Posterior vena cava (tissue), 2 donors: Measurements from ENCODE around the gene RNF40. TPM values are rescaled to one million over a fixed set of nuclear protein-coding genes. Genes with fewer than 3 reads are reported as not detected.

Experiments used
- DNase-seq: peaks from one replicate; pipeline ENCODE4 v3.0.0-alpha.2; 2020; ENCODE audit warnings: low spot score
- intact Hi-C, 2 donors: fragments of 100-400 bp; cut with DNase I; formaldehyde crosslinking; loops; one replicate each; pipeline versions ENCODE4 v1.14.1 to v1.14.2; 2022 to 2023
- total RNA-seq, 2 donors: library from RNA; stranded (reverse); fragmentation: NEBNext Ultra II Directional; extraction: Animal tissue kit (Norgen Biotek cat#: 25700); gene quantifications; one replicate each; pipeline ENCODE4 v1.2.1, GENCODE V29; 2021
- donor health status: DM: yes; HTN: yes; CAD: no.
- donor health status: DM: yes; HTN: yes; CAD: no.

The RNF40 gene
- total RNA-seq, 2 donors from 2014 or later, result 60.9 to 66.5 TPM

DNA sequence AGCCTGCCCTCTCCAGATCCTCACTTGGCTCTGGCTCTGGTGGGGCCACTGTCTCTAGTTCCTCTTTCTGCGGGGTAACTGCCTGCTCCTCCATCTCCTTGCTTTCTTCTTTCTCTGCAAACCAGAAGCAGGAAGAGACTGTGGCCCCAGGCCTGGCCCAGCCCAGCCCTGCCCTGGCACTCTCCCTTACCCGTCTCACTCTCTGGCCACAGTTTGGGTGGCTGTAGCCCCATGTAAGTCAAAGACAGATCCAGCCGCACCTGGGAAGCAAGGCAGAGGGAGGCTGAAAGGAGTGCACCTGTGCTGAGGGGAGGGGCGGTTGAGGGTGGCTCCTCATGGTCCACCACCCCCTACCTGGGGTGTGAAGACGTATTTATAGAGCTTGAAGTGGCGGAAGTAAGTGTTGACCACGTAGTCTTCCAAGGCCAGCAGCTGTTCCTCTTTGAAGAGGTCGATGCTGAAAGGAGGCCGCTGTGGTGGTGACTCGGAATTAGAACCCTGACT lies 3.1 kb upstream of the RNF40 start:
- peak; percentile 73 for DNase-seq
- intact Hi-C loops, result no loop called here

DNA sequence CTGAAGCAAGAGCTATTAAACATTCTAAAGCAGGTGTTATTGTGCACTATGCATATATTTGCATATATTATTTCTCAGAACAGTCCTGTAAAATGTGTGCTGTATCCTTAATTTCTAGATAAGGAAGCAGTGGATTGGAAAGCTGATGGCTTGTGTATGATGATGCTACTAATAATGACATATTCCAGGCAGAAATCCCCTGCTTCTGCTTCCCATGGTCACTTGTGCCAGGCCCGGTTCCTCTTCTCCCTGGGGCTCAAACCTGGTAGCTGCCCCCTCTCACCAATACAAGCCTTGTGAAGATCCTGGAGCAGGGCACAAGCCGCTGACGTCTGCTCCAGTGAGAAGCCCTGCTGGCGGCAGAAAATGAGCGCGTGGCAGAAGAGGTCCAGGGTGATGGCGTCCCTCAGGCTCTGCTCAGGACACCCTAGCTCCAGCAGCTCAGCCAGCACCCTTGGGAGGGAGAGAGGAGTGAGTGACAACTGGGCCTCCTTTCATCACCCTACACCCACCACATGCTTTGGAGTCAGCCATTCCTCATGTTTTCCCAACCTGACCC lies 2.0 kb upstream of the RNF40 start:
- DNase-seq, result no peak

DNA sequence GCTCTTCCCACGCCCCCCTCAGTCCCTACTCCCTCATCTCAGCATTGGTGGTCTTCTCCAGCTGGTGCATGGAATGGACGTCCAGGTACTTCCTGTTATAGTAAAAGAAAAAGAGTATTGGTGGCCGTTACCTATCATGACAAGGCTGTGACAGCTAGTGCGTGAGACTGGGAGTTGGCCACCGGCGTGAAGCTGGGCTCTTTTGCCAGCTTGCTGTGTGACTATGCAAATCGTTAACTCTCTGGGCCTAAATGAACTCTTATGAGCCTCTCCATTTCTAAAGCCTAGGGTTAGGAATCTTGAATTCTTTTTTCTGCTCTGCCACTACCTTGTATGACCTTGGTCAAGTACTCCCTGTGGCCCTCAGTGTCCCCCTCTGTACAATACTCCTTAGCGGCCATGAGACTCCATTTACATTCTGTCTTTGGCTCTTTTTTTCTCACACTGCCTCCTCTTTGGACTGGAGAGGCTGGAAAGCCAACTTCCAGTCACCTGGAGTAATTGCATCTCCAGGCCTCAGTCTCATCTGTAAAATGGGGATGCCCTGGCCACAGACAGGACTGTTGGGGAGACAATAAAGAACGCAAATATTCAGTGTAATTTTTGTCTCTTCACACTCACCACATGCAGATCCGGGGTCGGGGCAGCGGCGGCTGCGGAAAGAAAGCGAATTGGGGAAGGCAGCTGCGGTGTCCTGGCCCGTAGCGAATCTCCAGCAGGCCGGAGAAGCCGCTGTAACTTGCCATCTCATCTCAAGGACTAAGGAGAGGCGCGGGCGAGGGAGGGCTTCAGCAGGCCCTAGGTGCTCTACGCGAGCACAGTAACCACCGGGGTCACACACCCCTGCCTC lies 1.3 kb upstream of the RNF40 start:
- DNase-seq, result peak; percentile 80
- intact Hi-C loops, result no loop called here

More for the DNA sequence above, 2.0 kb upstream of the RNF40 start:
- intact Hi-C loops, result no loop called here

DNA sequence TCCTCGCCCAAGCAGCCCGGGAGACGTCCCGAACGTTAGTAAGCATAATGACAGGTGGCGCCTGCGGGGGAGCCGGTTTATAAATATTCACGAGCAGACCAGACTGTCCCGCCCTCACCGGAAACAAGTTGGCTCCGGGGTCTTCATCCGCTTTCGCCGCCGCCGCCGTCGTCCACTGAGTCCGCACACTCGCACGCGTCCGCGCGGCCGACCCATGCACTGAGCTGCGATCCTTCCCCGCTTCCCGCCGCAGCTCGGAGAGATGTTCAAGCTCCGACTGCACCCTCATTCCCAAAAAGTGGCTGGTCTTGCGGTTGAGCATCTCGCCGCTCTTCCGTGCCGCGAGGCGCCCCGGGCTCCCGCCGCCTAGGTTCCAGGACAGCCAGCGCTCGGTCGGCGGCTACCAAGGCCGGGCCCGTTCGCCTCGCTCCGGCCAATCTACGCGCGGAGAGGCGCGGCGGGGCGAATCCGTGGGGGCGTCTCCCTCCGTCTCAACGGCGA lies 645 bp upstream of the RNF40 start:
- no peak for DNase-seq
- intact Hi-C loops, result no loop called here

DNA sequence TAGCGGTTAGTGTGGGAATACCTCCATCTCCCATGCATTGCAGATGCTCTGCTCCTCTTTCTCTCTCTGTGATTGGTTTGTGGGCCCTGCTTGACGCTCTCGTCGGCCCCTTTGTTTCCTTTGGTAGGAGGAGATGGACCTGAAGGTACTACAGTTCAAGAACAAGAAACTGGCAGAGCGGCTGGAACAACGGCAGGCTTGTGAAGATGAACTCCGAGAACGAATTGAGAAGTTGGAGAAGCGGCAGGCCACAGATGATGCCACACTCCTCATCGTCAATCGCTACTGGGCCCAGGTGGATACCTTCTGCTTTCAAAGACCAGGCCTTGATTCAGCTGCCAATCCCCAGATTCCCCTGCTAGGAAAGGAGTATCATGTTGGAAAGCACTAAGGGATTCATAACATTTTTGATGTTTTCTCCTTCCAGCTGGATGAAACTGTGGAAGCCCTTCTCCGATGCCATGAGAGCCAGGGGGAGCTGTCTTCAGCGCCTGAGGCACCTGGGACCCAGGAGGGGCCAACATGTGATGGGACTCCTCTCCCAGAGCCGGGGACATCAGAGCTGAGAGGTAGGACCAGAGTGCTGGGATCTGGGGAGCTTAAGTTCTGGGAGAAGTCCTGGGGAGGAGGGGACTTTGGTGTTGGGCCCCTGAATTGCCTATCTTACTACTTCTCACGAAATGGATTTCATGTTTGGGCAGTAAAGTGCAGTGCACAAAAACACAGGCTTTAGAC lies 1.0 kb downstream of the RNF40 start:
- intact Hi-C loops, result no loop called here
- DNase-seq, result no peak

DNA sequence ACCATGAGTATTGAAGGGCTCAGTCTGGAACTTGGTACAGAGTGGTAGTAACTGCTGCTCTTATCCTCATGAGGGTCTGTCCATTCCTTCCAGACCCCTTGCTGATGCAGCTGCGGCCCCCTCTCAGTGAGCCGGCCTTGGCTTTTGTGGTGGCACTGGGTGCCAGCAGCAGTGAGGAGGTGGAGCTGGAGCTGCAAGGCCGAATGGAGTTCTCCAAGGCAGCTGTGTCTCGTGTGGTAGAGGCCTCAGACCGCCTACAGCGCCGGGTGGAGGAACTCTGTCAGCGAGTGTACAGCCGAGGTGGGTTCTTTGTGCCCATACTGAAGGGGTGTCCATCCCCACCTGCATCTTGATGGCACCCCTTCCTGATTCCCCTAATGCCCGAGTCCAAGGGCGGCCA lies 2.0 kb downstream of the RNF40 start:
- no peak for DNase-seq
- intact Hi-C loops, result no loop called here

DNA sequence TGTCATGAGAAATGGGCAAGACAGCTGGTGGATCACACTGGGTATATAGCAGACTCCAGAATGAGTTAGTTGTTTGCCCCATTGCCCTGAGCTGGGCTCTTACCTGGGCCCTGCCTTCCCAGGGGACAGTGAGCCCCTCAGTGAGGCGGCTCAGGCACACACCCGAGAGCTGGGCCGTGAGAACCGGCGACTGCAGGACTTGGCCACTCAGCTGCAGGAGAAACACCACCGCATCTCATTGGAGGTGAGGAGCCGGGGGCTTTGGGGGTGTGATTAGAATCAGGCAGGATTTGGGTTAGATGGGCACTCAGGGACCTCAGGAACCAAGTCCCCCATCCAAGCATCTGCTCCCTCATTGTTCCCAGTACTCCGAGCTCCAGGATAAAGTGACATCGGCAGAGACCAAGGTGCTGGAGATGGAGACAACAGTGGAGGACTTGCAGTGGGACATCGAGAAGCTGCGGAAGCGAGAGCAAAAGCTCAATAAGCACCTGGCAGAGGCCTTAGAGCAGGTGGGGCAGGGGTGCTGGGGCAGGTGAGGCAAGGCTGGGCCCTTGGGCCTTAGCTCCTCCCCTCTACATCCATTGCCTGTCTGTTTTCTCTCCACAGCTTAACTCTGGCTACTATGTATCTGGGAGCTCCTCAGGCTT lies 2.8 kb downstream of the RNF40 start:
- DNase-seq, result no peak
- intact Hi-C loops, result no loop called here

DNA sequence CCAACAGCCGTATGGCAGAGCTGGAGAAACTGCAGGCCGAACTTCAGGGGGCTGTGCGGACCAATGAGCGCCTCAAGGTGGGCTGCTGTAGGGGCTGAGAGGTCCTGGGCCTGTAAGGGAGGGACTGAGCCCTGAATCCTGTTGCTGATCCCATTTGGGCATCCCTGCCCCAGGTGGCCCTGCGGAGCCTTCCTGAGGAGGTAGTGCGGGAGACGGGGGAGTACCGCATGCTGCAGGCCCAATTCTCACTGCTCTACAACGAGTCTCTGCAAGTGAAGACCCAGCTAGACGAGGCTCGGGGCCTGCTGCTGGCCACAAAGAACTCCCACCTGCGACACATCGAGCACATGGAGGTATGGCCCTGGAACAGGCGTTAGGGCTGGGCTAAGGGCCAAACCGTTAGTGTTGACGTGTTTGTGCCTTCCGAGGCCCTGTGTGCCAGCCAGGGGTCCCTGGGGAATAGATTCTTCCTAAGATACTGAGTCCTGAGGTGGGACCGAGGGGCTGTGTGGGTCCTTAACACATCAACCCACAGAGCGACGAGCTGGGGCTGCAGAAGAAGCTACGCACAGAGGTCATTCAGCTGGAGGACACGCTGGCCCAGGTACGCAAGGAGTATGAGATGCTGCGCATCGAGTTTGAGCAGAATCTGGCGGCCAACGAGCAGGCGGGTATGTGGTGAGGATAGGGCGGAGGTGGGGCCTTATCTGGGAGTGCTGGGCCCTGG lies 4.2 kb downstream of the RNF40 start:
- peak; percentile 58 for DNase-seq
- intact Hi-C loops, result no loop called here

DNA sequence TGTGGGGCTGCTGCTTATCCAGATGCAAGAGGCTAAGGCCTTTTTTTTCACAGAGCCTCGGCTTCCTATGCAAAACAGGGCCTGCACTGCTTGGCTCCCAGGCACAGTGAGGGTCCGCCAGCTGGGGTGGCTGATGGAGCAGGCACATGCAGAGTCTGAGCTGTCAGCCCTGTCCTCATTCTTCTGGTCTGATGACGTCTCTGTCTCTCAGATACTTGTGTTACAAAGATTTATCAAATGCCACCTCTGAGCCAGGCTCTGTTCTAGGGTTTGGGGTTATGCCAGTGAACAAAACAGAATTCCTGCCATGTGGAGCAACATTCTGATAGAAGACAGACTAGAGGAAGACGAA lies 4.8 kb downstream of the RNF40 start:
- no peak for DNase-seq
- intact Hi-C loops, result no loop called here

DNA sequence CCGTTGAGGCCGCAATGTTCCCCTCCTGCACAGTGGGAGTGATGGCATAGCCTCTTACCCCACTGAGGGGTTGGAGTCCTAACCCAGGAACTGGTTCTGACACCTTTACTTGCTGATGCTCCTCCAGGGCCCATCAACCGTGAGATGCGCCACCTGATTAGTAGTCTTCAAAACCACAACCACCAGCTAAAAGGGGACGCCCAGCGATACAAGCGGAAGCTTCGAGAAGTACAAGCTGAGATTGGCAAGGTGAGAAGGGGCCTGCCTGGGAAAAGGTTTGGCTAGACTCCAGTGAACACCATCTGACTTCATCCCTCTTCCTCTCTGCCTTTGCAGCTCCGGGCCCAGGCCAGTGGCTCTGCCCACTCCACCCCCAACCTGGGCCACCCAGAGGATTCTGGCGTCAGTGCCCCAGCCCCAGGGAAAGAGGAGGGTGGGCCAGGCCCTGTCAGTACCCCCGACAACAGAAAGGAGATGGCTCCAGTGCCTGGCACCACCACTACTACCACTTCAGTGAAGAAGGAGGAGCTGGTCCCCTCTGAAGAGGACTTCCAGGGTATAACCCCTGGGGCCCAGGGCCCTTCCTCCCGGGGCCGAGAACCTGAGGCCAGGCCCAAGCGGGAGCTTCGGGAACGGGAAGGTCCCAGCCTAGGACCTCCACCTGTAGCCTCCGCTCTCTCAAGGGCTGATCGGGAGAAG lies 5.8 kb downstream of the RNF40 start:
- intact Hi-C loops, result no loop called here
- DNase-seq, result no peak

DNA sequence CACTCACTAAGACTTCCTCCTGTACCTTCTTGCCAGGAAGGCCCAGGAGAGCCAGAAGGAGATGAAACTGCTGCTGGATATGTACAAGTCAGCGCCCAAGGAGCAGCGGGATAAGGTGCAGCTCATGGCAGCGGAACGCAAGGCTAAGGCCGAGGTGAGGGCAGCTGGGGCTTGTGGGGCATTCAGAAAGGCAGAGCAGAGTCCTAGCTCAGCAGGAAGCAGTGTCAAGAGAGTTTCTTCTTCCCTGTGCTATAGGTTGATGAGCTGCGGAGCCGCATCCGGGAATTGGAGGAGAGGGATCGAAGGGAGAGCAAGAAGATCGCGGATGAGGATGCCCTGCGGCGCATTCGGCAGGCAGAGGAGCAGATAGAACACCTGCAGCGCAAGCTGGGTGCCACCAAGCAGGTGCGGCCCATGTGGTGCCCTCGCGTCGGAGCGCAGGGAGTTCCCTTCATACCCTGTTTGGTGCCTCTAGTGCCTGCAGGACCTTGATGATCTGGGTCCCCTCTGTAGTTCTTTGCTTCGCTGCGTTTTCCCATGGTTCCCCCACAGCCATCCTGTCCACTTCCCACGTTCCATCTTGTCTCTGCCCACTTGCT lies 6.6 kb downstream of the RNF40 start:
- intact Hi-C loops, result no loop called here
- no peak for DNase-seq

DNA sequence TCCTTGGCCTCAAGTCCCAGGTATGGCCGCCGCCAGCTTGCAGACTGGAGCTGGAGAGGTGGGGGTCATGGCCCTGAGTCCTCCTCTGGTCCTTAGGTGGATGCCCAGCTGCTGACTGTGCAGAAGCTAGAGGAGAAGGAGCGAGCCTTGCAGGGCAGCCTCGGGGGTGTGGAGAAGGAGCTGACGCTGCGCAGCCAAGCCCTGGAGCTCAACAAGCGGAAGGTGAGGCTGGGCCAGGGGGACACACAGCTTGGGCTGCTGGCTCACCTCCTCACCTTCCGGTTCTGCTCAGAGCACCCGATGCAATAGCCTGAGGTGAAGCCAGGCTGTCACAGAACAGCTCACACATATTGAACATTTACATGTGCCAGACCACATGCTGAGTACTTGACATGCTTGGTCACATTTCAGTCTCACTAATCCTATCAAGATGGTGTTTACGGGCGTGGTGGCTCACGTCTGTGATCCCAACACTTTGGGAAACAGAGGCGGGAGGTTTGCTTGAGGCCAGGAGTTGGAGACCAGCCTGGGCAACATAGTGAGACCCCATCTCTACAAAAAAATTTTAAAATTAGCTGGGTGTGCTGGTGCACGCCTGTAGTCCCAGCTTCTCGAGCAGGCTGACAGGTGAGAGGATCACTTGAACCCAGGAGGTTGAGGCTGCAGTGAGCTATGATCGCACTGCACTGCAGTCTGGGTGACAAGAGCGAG lies 7.4 kb downstream of the RNF40 start:
- no peak for DNase-seq
- intact Hi-C loops, result no loop called here

DNA sequence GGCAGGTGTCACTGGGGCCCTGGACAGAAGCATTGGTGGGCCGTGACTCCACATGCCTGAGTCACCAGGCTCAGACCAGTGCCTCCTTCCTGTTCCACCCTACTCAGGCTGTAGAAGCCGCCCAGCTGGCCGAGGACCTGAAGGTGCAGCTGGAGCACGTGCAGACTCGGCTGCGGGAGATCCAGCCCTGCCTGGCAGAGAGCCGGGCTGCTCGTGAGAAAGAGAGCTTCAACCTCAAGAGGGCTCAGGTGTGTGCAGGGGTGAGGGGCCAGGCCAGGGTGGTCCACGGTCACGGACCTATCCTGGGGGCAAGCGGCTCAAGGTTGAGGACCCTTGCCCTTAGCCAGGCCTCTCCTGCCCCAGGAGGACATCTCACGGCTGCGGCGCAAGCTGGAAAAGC lies 9.6 kb downstream of the RNF40 start:
- intact Hi-C loops, result no loop called here
- DNase-seq, result no peak

DNA sequence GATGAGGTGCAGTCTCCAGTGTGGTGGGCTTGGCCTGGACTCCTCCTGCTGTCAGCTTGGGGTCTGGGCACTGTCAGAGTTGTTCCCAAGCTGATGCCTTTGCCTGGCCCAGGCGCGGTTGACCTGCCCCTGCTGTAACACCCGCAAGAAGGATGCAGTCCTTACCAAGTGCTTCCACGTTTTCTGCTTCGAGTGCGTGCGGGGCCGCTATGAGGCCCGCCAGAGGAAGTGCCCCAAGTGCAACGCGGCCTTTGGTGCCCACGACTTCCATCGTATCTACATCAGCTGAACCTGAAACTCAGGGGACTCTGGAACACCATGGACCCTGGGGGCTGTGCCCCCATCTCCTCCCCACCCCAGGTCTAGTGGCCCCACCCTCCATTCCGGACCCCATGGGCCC lies 11.7 kb downstream of the RNF40 start:
- intact Hi-C loops, result no loop called here
- DNase-seq, result no peak

DNA sequence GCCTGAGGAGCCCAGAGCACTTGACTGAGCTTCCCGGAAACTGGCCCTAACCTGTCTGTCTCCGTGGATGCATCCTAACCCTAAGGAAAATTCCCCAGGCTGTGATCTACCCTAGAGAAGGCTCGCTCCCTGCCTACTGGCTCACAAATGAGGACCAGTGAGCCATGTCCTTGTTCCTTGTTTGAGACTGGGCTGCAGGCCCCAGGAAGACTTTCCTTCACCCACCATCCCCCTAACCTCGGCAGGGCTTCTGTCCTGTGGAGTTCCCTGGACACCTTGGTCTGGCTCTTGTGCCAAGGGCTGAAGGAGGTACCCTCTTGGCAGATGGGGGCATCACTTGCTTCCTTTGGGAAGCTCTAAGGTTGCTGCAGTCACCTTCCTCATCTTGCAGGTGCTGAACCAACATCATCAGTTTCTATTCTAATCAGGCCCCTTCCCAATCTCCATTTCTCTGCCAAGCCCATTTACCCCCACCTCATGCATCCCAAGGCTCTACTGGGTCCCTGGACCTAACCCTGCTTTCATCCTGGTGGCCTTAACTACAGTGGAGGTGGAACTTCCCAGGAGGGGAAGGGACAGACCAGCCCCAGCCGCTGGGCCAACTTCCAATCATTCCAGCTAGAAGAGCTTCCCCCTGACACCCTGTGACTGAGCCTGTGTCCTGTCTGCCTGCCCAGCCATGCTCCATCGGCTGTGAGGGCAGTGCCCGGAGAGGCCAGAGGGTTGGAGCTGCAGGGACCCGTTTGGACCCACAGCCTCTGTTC lies 12.4 kb downstream of the RNF40 start:
- no peak for DNase-seq
- intact Hi-C loops, result no loop called here

DNA sequence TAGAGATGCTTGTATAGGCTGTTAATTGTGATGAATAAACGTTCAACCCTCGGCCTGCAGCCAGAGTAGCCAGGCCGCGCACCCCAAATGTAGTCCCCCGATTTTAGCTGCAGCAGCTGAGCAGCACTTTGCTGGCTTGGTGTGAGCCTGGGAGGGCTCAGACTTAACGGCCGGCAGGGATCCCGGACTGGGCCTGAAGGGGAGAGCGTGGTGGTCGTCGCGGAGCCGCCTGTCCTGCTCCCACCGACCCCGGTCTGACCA lies 12.9 kb downstream of the RNF40 start:
- no peak for DNase-seq
- intact Hi-C loops, result no loop called here
